NB4 (cell line): ENCODE measurements around the gene SCNN1B.

Experiments used
- DNase-seq: peaks from one replicate; pipeline ENCODE4 v3.0.0; 2010; ENCODE audit warnings: low read depth
- H3K4me3 ChIP-seq: one replicate; pipeline ENCODE4 v1.5.1; 2011; ENCODE audit warnings: mild to moderate bottlenecking, low read depth, low read length, moderate library complexity
- MYC ChIP-seq: IDR thresholded peaks from 2 replicates; pipeline ENCODE4 v1.6.1; 2011; ENCODE audit warnings: low read depth, low read length
- POLR2A ChIP-seq: IDR thresholded peaks from 2 replicates; pipeline ENCODE4 v1.6.1; 2011; ENCODE audit warnings: mild to moderate bottlenecking; ENCODE audit not compliant: insufficient read length; ENCODE audit errors: extremely low read depth
- TF ChIP-seq, protein P1 (sequence below): IDR thresholded peaks from 2 replicates; pipeline ENCODE4 v1.6.1; 2011; ENCODE audit warnings: low read depth, low read length
- TF ChIP-seq, protein P2 (sequence below): IDR thresholded peaks from one replicate; pipeline ENCODE4 v1.5.1; 2012; ENCODE audit warnings: low read depth, low read length

SCNN1B gene

DNA sequence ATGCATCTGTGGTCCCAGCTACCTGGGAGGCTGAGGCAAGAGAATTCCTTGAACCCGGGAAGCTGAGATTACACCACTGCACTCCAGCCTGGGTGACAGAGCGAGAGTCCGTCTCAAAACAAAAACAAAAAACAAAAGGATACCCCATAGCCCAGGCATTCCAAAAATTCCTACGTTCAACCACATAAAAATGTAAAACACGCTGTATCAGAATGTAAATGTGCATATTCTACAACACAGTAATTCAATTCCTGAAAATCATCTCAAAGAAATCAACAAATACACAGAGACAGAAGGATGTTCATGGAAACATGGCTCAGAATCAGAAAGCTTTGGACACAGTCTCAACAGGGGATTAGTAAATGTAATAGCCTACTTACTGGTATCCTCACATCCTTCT is 117.9 kb downstream of the SCNN1B start:
- H3K4me3 ChIP-seq: no peak overlapping the region
- no peak for DNase-seq
- TF ChIP-seq, protein P1, sequence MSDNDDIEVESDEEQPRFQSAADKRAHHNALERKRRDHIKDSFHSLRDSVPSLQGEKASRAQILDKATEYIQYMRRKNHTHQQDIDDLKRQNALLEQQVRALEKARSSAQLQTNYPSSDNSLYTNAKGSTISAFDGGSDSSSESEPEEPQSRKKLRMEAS: no peak
- TF ChIP-seq, protein P2, sequence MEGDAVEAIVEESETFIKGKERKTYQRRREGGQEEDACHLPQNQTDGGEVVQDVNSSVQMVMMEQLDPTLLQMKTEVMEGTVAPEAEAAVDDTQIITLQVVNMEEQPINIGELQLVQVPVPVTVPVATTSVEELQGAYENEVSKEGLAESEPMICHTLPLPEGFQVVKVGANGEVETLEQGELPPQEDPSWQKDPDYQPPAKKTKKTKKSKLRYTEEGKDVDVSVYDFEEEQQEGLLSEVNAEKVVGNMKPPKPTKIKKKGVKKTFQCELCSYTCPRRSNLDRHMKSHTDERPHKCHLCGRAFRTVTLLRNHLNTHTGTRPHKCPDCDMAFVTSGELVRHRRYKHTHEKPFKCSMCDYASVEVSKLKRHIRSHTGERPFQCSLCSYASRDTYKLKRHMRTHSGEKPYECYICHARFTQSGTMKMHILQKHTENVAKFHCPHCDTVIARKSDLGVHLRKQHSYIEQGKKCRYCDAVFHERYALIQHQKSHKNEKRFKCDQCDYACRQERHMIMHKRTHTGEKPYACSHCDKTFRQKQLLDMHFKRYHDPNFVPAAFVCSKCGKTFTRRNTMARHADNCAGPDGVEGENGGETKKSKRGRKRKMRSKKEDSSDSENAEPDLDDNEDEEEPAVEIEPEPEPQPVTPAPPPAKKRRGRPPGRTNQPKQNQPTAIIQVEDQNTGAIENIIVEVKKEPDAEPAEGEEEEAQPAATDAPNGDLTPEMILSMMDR: no peak
- no peak for TF ChIP-seq POLR2A
- TF ChIP-seq MYC: no peak

DNA sequence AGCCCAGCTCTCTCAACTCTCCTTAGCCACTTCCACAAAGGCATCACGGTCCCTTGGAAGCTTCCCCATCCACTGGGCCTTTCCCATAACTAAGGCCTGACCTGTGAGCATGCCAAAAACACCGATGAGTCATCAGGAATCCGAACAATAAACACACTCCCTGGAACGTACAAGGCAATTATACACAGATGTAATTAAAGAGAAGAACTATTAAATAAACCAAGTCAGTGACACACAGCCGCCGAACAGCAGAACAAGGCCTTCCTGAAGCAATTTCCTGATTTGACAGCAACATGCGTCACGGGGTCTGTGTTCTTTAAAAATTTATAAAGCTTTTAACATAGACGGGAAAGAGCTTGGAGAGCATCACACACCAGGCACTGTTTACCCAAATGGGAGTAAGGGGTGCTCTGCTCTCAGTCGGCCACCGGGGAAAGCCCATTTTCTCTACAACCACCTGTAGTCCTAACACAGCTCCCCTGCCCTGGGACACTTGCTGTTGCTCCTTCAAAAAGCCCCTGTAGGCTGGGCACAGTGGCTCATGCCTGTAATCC is 121.5 kb downstream of the SCNN1B start:
- no peak for DNase-seq

DNA sequence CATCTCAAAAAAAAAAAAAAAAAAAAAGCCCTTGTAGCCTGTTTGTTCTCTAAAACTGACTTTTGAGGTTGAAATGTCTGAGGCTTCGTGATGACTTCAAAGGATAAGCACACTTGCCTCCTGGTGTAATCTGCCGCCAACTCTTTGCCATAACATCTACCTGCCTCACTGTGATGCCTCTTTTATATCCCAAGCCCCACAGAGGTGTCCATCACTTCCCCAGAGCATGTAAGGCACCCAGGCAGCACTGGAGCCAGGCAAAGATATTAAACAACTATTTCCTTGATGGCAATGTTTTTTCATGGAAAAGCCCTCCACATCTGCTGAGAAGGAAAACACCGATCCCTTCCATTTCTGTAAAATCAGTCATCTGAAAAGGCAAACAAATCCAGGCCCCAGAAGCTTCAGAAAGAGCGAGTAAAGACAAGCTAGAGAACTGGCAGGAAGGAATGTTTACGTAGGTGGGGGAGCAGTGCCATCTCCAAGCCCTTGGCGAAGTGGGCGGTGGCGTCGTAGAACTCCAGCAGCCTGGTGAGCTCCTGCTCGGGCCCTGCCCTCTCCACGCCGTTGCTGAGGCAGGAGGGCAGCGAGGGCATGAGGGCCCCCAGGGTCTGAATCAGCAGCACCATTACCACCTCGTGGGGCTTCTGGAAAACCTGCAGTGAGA is 122.3 kb downstream of the SCNN1B start:
- no peak overlapping the region for H3K4me3 ChIP-seq
- no peak for DNase-seq
- TF ChIP-seq POLR2A: no peak
- TF ChIP-seq, protein P1: no peak
- TF ChIP-seq, protein P2: no peak
- no peak for TF ChIP-seq MYC

More for the DNA sequence above, 121.5 kb downstream of the SCNN1B start:
- no peak overlapping the region for H3K4me3 ChIP-seq
- TF ChIP-seq POLR2A (no peak), MYC (no peak)
- TF ChIP-seq, protein P1: no peak
- TF ChIP-seq, protein P2: no peak

DNA sequence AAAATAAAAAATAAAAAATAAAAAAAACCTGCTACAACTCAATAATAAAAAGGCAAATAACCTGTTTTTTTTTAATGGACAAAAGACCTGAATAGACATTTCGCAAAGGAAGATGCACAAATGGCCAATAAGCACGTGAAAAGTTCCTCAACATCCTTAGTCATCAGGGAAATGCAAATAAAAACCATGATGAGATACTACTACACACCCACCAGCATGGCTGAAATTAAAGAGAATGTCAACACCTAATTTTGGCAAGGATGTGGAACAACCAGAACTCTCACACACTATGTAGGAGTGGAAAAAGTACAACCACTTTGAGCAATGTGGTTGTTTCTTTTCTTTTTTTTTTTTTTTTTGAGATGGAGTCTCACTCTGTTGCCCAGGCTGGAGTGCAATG is 126.2 kb downstream of the SCNN1B start:
- no peak for DNase-seq
- TF ChIP-seq MYC: no peak
- TF ChIP-seq, protein P1: no peak
- no peak for TF ChIP-seq POLR2A
- TF ChIP-seq, protein P2: no peak
- no peak overlapping the region for H3K4me3 ChIP-seq
